8988T (cell line): ENCODE measurements around the gene NDUFB7.

Experiments
- DNase-seq: peaks from one replicate; pipeline ENCODE4 v3.0.0; 2011

Gene NDUFB7

GRCh38 chr19:14519860-14520407 lies 51.9 kb downstream of the NDUFB7 start:
- DNase-seq = no peak

GRCh38 chr19:14519245-14519859 lies 52.5 kb downstream of the NDUFB7 start:
- DNase-seq = no peak

- no peak for DNase-seq
Measured at GRCh38 chr19:14517840-14518505, 53.9 kb downstream of the NDUFB7 start, which contains the start of gene DNAJB1. TSS of gene DNAJB1 (minus strand) at chr19:14518397. CDS start at chr19:14518349, 48 bp downstream.

GRCh38 chr19:14517446-14517839 lies 54.4 kb downstream of the NDUFB7 start:
- no peak for DNase-seq

GRCh38 chr19:14516746-14517438 lies 55.0 kb downstream of the NDUFB7 start:
- DNase-seq = no peak
